GM21360 (cell line): ENCODE data around the gene UPP2.

ENCODE experiments used
- ATAC-seq: cut with Tn5 transposase; IDR thresholded peaks from one replicate; pipeline ENCODE4 v1.9.1; 2021; ENCODE audit warnings: mild to moderate bottlenecking, moderate library complexity; ENCODE audit not compliant: unreplicated experiment

Gene UPP2

GRCh38 chr2:158135096-158135495 is 33.4 kb downstream of the UPP2 start:
- no peak for ATAC-seq

GRCh38 chr2:158138255-158138654 is 36.6 kb downstream of the UPP2 start:
- ATAC-seq = no peak

GRCh38 chr2:158140201-158140600 is 38.5 kb downstream of the UPP2 start:
- ATAC-seq = no peak

- ATAC-seq = no peak
Observed at GRCh38 chr2:158142165-158142564, 40.5 kb downstream of the UPP2 start.

GRCh38 chr2:158142568-158143332 is 41.1 kb downstream of the UPP2 start:
- peak; percentile 46 for ATAC-seq

- no peak for ATAC-seq
Observed at GRCh38 chr2:158143703-158144360, 42.2 kb downstream of the UPP2 start.

- no peak for ATAC-seq
Observed at GRCh38 chr2:158144914-158145625, 43.4 kb downstream of the UPP2 start.

GRCh38 chr2:158153270-158154015 is 51.8 kb downstream of the UPP2 start:
- ATAC-seq = no peak

- no peak for ATAC-seq
Observed at GRCh38 chr2:158154596-158154995, 52.9 kb downstream of the UPP2 start.

GRCh38 chr2:158172719-158173118 is 71.0 kb downstream of the UPP2 start:
- no peak for ATAC-seq

- no peak for ATAC-seq
Observed at GRCh38 chr2:158174495-158174894, 72.8 kb downstream of the UPP2 start.

GRCh38 chr2:158174956-158175355 is 73.3 kb downstream of the UPP2 start:
- ATAC-seq = no peak

GRCh38 chr2:158178646-158179045 is 77.0 kb downstream of the UPP2 start:
- no peak for ATAC-seq

GRCh38 chr2:158179660-158180059 is 78.0 kb downstream of the UPP2 start:
- no peak for ATAC-seq

- ATAC-seq = no peak
Observed at GRCh38 chr2:158181171-158181570, 79.5 kb downstream of the UPP2 start.

- ATAC-seq = no peak
Observed at GRCh38 chr2:158182676-158183295, 81.1 kb downstream of the UPP2 start.

GRCh38 chr2:158184001-158184400 is 82.3 kb downstream of the UPP2 start:
- no peak for ATAC-seq

- no peak for ATAC-seq
Observed at GRCh38 chr2:158184556-158185343, 83.1 kb downstream of the UPP2 start.
